ENCODE results near the gene RAB1B.

The RAB1B gene

GRCh38 chr11:66222358-66223149 is 45.9 kb upstream of the RAB1B start:
- no peak overlapping the region for H3K27ac ChIP-seq

DNA sequence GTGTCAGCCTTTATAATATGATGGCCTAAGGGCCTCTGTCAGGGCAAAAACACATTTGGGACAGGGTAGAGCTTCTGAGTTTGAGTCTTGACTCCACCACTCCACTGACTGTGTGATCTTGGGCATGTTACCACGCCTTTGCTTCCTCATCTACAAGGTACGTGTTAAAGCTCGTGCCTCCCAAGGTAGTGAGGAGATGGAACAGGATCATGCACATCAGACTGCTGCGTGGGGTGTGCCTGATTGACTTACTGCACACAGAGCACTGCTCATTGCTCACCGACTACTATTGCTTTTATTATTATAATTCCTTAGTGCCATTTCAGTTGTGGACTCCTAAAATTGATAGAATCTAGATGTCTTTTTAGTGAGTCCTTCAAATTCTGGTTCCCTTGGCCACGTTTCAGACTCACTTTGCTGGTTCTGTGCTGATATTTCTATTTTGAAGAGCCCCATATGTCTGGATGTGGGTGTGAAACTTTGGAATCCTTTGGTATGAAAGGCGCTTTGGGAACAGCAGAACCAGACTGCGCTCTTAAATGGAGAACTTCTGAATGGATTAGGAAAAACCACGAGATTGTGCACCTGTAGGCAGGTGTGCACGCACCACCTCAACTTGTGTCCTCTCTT is 44.1 kb upstream of the RAB1B start:
- no peak overlapping the region for H3K27ac ChIP-seq
- TF ChIP-seq CTCF (conservative IDR thresholded peaks at IDR 0.05) (no peak), ZFX (IDR thresholded peaks at IDR 0.05) (no peak)

More at GRCh38 chr11:66222358-66223149, 45.9 kb upstream of the RAB1B start:
- TF ChIP-seq ZFX (IDR thresholded peaks at IDR 0.05) (no peak), CTCF (conservative IDR thresholded peaks at IDR 0.05) (peak; percentile 99)

GRCh38 chr11:66225066-66225465 is 43.4 kb upstream of the RAB1B start:
- no peak overlapping the region for H3K27ac ChIP-seq
- TF ChIP-seq CTCF (conservative IDR thresholded peaks at IDR 0.05) (no peak), ZFX (IDR thresholded peaks at IDR 0.05) (no peak)

DNA sequence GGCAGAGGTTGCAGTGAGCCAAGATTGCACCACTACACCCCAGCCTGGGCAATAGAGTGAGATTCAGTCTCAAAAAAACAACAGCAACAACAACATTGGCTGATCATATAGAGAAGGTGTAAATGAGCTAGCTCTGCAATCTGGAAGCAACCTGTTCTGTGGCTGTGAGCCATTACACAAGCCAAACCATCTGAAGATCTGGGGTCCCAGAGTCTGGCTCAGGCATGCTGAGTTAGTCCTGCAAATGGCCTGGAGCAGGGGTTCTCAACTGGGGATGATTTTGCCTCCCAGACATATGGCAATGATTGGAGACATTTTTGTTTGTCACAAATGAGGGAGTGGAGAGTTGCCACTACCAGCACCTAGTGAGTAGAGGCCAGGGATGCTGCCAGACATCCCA is 42.3 kb upstream of the RAB1B start:
- TF ChIP-seq CTCF (conservative IDR thresholded peaks at IDR 0.05) (no peak), ZFX (IDR thresholded peaks at IDR 0.05) (no peak)
- no peak overlapping the region for H3K27ac ChIP-seq

GRCh38 chr11:66227700-66228099 is 40.7 kb upstream of the RAB1B start:
- TF ChIP-seq ZFX (IDR thresholded peaks at IDR 0.05) (no peak), CTCF (conservative IDR thresholded peaks at IDR 0.05) (no peak)
- H3K27ac ChIP-seq: no peak overlapping the region

DNA sequence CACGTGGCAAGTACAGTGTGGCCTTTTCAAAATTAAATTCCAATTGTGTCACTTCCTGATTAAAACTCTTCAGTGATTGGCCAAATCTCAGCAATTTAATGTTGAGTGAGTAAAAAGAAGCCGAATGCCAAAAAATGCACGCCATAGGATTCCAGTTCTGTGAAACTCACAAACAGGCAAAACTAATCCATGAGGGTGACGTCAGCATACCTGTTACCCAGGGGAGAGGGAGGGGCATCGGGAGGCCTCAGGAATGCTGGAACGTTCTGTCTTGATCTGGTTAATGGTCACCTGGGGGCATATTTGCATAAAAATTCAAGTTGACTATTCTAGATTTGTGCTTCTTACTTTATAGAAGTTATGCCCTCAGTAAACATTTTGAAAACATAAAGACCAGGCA is 39.9 kb upstream of the RAB1B start:
- TF ChIP-seq CTCF (conservative IDR thresholded peaks at IDR 0.05) (no peak), ZFX (IDR thresholded peaks at IDR 0.05) (no peak)
- no peak overlapping the region for H3K27ac ChIP-seq

GRCh38 chr11:66230156-66230555 is 38.3 kb upstream of the RAB1B start:
- TF ChIP-seq ZFX (IDR thresholded peaks at IDR 0.05) (no peak), CTCF (conservative IDR thresholded peaks at IDR 0.05) (no peak)
- no peak overlapping the region for H3K27ac ChIP-seq
